H9 (cell line): ENCODE data around the gene C16orf89. TPM values are rescaled to one million over a fixed set of nuclear protein-coding genes. Genes with fewer than 3 reads are reported as not detected.

Experiments
- DNase-seq: peaks from one replicate; pipeline ENCODE4 v3.0.0-alpha.2; 2017
- H2AFZ ChIP-seq: one replicate; pipeline ENCODE4 v1.6.1; 2013; ENCODE audit warnings: mild to moderate bottlenecking, low read length, control low read depth, moderate library complexity
- H2AK5ac ChIP-seq: 2 replicates; pipeline ENCODE4 v1.6.1; 2013; ENCODE audit warnings: low read length, control low read depth, mixed read lengths; ENCODE audit not compliant: insufficient read length
- H2BK120ac ChIP-seq: one replicate; pipeline ENCODE4 v1.6.1; 2013; ENCODE audit warnings: low read depth, mild to moderate bottlenecking, low read length, control low read depth, inconsistent platforms; ENCODE audit not compliant: poor library complexity, severe bottlenecking
- H2BK12ac ChIP-seq: 2 replicates; pipeline ENCODE4 v1.6.1; 2013; ENCODE audit warnings: low read length, control low read depth, mixed read lengths, low read depth; ENCODE audit not compliant: insufficient read length
- H2BK15ac ChIP-seq: 2 replicates; pipeline ENCODE4 v1.6.1; 2013; ENCODE audit warnings: low read depth, low read length, control low read depth
- H2BK20ac ChIP-seq: one replicate; pipeline ENCODE4 v1.6.1; 2013; ENCODE audit warnings: low read depth, mild to moderate bottlenecking, low read length, control low read depth, inconsistent platforms; ENCODE audit not compliant: poor library complexity, severe bottlenecking
- H2BK5ac ChIP-seq: 2 replicates; pipeline ENCODE4 v1.6.1; 2013; ENCODE audit warnings: low read length, control low read depth, mixed read lengths; ENCODE audit not compliant: insufficient read length
- H3K14ac ChIP-seq: 2 replicates; pipeline ENCODE4 v1.6.1; 2013; ENCODE audit warnings: low read length, control low read depth; ENCODE audit not compliant: insufficient read depth
- H3K18ac ChIP-seq: 2 replicates; pipeline ENCODE4 v1.6.1; 2013; ENCODE audit warnings: low read depth, mild to moderate bottlenecking, mixed read lengths, low read length, control low read depth; ENCODE audit not compliant: insufficient read length
- H3K23ac ChIP-seq: 2 replicates; pipeline ENCODE4 v1.6.1; 2013; ENCODE audit warnings: low read length, control low read depth, mixed read lengths, low read depth; ENCODE audit not compliant: insufficient read length
- H3K23me2 ChIP-seq: 2 replicates; pipeline ENCODE4 v1.6.1; 2013; ENCODE audit warnings: low read depth, mild to moderate bottlenecking, mixed read lengths, low read length, control low read depth; ENCODE audit not compliant: insufficient read length, poor library complexity, severe bottlenecking
- H3K27ac ChIP-seq: 2 replicates; pipeline ENCODE4 v1.5.1; 2013; ENCODE audit warnings: low read length, control low read depth, mixed read lengths, low read depth; ENCODE audit not compliant: insufficient read length
- H3K27me3 ChIP-seq: 2 replicates; pipeline ENCODE4 v1.6.1; 2013; ENCODE audit warnings: low read length, control low read depth, inconsistent platforms; ENCODE audit not compliant: insufficient read depth
- H3K4ac ChIP-seq: 2 replicates; pipeline ENCODE4 v1.6.1; 2013; ENCODE audit warnings: low read depth, mild to moderate bottlenecking, control low read depth, inconsistent platforms, low read length, moderate library complexity
- H3K4me1 ChIP-seq: 2 replicates; pipeline ENCODE4 v1.6.1; 2013; ENCODE audit warnings: low read length, control low read depth, inconsistent platforms; ENCODE audit not compliant: insufficient read depth
- H3K4me2 ChIP-seq: 2 replicates; pipeline ENCODE4 v1.6.1; 2013; ENCODE audit warnings: low read length, control low read depth, mixed read lengths; ENCODE audit not compliant: insufficient read length, insufficient read depth
- H3K56ac ChIP-seq: 2 replicates; pipeline ENCODE4 v1.6.1; 2013; ENCODE audit warnings: low read depth, mild to moderate bottlenecking, mixed read lengths, low read length, control low read depth; ENCODE audit not compliant: insufficient read length
- H3K79me1 ChIP-seq: 2 replicates; pipeline ENCODE4 v1.6.1; 2013; ENCODE audit warnings: low read depth, mild to moderate bottlenecking, moderate library complexity, low read length, control low read depth, inconsistent platforms; ENCODE audit not compliant: insufficient read depth, poor library complexity, severe bottlenecking
- H3K79me2 ChIP-seq: 2 replicates; pipeline ENCODE4 v1.6.1; 2013; ENCODE audit warnings: low read length, control low read depth, inconsistent platforms; ENCODE audit not compliant: insufficient read depth
- H3K9ac ChIP-seq: 2 replicates; pipeline ENCODE4 v1.6.1; 2013; ENCODE audit warnings: low read length, control low read depth, mixed read lengths; ENCODE audit not compliant: insufficient read length; ENCODE audit errors: extremely low read depth
- H3K9me3 ChIP-seq: one replicate; pipeline ENCODE4 v1.6.1; 2013; ENCODE audit warnings: low read depth, low read length, inconsistent platforms; ENCODE audit not compliant: control insufficient read depth
- H3T11ph ChIP-seq: one replicate; pipeline ENCODE4 v1.6.1; 2013; ENCODE audit warnings: mild to moderate bottlenecking, low read length, control low read depth, inconsistent platforms
- H4K20me1 ChIP-seq: one replicate; pipeline ENCODE4 v1.6.1; 2013; ENCODE audit not compliant: control insufficient read depth, insufficient read length, insufficient read depth
- H4K5ac ChIP-seq: 2 replicates; pipeline ENCODE4 v1.6.1; 2013; ENCODE audit warnings: low read depth, mild to moderate bottlenecking, mixed read lengths, low read length, control low read depth; ENCODE audit not compliant: insufficient read length
- H4K8ac ChIP-seq: replicated peaks from 2 replicates; pipeline ENCODE4 v1.6.1; 2013; ENCODE audit warnings: low read length, control low read depth, mixed read lengths, low read depth; ENCODE audit not compliant: insufficient read length
- H4K91ac ChIP-seq: 2 replicates; pipeline ENCODE4 v1.6.1; 2013; ENCODE audit warnings: low read depth, mild to moderate bottlenecking, moderate library complexity, mixed read lengths, low read length, control low read depth; ENCODE audit not compliant: insufficient read length
- H3K27ac Mint-ChIP-seq, 3 experiments: 2 replicates in 2 of 3; 3 replicates in 1 of 3; pipeline ENCODE4 v1.8.0; 2020 to 2021; ENCODE audit warnings: mixed read lengths in 3 of 3, mild to moderate bottlenecking in 1 of 3, moderate library complexity in 1 of 3
- H3K27me3 Mint-ChIP-seq: 2 replicates; pipeline ENCODE4 v1.8.0; 2021; ENCODE audit warnings: low read depth, mild to moderate bottlenecking, moderate library complexity, mixed read lengths
- H3K36me3 Mint-ChIP-seq, 3 experiments: 2 replicates in 2 of 3; 3 replicates in 1 of 3; pipeline ENCODE4 v1.8.0; 2020 to 2021; ENCODE audit warnings: low read depth in 3 of 3, mixed read lengths in 3 of 3; ENCODE audit not compliant: insufficient read depth in 1 of 3
- H3K4me1 Mint-ChIP-seq, 2 experiments: 2 replicates each; pipeline ENCODE4 v1.8.0; 2020; ENCODE audit warnings: mixed read lengths in 2 of 2
- H3K4me3 Mint-ChIP-seq, 2 experiments: 2 replicates in 1 of 2; 3 replicates in 1 of 2; pipeline ENCODE4 v1.8.0; 2020 to 2021; ENCODE audit warnings: mild to moderate bottlenecking in 2 of 2, mixed read lengths in 2 of 2, moderate library complexity in 1 of 2
- H3K9me3 Mint-ChIP-seq, 2 experiments: 2 replicates in 1 of 2; 3 replicates in 1 of 2; pipeline ENCODE4 v1.8.0; 2020; ENCODE audit warnings: mild to moderate bottlenecking in 2 of 2, mixed read lengths in 2 of 2, moderate library complexity in 1 of 2
- CTCF ChIP-seq: fragments of 200-600 bp; sonication (generic); conservative IDR thresholded peaks from 3 replicates; pipeline ENCODE4 v1.8.0; 2021; ENCODE audit warnings: antibody characterized with exemption, mild to moderate bottlenecking
- WGBS: extraction: QIAGEN DNeasy Blood & Tissue Kit; methylation state at CpG from one replicate; pipeline ENCODE4 v1.1.7; 2013; ENCODE audit warnings: missing lambda C conversion rate, low lambda C conversion rate, mixed read lengths; ENCODE audit not compliant: insufficient read length; ENCODE audit errors: extremely low coverage; 5-methylcytosine and 5-hydroxymethylcytosine counted together
- total RNA-seq: library from RNA; stranded (reverse); gene quantifications from 2 replicates; pipeline ENCODE4 v1.2.1, GENCODE V29; 2021

Gene C16orf89
- total RNA-seq, 1 experiment from 2014 or later, result 2.5 TPM

DNA sequence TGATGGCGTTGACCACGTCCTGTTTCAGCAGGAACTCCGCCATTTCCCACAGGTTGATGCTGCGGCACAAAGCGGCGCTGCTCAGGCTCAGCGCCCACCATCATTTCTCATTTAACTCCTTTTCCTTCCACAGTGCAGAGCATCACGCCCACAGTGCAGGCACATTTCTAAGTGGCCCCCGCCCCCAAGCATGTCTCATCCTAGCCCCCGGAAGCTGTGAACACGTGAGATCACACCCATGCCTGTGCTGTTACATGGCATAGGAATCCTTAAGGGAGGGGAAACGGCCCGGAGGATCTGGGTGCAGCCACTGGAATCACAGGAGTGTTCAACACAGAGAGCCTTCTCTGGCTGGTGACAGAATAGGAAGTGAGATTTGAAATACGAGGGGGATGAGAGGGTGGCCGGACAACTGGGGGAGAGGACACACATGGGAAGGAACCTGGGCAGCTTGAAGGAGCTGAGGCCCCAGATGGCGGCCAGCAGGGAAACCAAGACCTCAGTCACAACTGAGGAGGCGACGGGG lies 36.7 kb downstream of the C16orf89 start:
- no peaks in the 10 kb centered on the region for H3K9me3 ChIP-seq
- peaks cover 5% of the 10 kb centered on the region for H3K23me2 ChIP-seq
- no peak overlapping the region for H3K4me2 ChIP-seq
- H3K27ac Mint-ChIP-seq, result no peak overlapping the region
- H2AK5ac ChIP-seq, result no peak overlapping the region
- peaks cover 5% of the 10 kb centered on the region for H3K27me3 Mint-ChIP-seq
- H3K27ac ChIP-seq, result no peak overlapping the region
- no peak overlapping the region for H4K5ac ChIP-seq
- H3K36me3 Mint-ChIP-seq, result no peaks in the 10 kb centered on the region; a peak in 1 of 7 replicates
- H2BK20ac ChIP-seq, result no peak overlapping the region
- H3K9ac ChIP-seq, result no peak overlapping the region
- no peaks in the 10 kb centered on the region for H4K20me1 ChIP-seq
- no peak overlapping the region for H4K8ac ChIP-seq
- H2BK12ac ChIP-seq, result no peak overlapping the region
- H3T11ph ChIP-seq, result no peak overlapping the region
- no peak overlapping the region for H2BK120ac ChIP-seq
- no peak overlapping the region for H2BK5ac ChIP-seq
- WGBS, result no CpG with 5 or more reads among the region's 18 CpGs
- no peak overlapping the region for H4K91ac ChIP-seq
- H3K56ac ChIP-seq, result no peak overlapping the region
- H3K14ac ChIP-seq, result no peak overlapping the region
- no peaks in the 10 kb centered on the region for H3K79me1 ChIP-seq
- no peaks in the 10 kb centered on the region for H3K9me3 Mint-ChIP-seq
- DNase-seq, result no peak
- no peaks in the 10 kb centered on the region for H3K27me3 ChIP-seq
- H3K18ac ChIP-seq, result no peak overlapping the region
- TF ChIP-seq CTCF, result no peak
- H3K4me1 ChIP-seq, result 0 out of 2 replicates have a peak, but pooled peaks cover under 1% of the 10 kb centered on the region
- H3K4me3 Mint-ChIP-seq, result no peak overlapping the region; a peak in 1 of 5 replicates
- H3K79me2 ChIP-seq, result no peaks in the 10 kb centered on the region
- no peak overlapping the region for H3K23ac ChIP-seq
- H2AFZ ChIP-seq, result no peak overlapping the region
- no peak overlapping the region for H3K4ac ChIP-seq
- no peak overlapping the region for H2BK15ac ChIP-seq
- peaks cover 14 to 19% of the 10 kb centered on the region in 2 experiments for H3K4me1 Mint-ChIP-seq
